Measurements from ENCODE around the gene KIF26A.

DNA sequence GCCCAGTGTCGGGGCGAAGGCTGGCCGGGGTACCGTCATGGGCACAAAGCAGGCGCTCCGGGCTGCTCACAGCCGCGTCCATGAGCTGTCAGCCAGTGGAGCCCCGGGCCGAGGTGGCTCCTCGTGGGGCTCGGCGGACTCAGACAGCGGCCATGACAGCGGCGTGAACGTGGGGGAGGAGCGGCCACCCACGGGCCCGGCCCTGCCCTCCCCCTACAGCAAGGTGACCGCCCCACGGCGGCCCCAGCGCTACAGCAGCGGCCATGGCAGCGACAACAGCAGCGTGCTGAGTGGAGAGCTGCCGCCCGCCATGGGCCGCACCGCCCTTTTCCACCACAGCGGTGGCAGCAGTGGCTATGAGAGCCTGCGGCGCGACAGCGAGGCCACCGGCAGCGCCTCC, 39.0 kb downstream of the KIF26A start:
- TF ChIP-seq, protein P1, sequence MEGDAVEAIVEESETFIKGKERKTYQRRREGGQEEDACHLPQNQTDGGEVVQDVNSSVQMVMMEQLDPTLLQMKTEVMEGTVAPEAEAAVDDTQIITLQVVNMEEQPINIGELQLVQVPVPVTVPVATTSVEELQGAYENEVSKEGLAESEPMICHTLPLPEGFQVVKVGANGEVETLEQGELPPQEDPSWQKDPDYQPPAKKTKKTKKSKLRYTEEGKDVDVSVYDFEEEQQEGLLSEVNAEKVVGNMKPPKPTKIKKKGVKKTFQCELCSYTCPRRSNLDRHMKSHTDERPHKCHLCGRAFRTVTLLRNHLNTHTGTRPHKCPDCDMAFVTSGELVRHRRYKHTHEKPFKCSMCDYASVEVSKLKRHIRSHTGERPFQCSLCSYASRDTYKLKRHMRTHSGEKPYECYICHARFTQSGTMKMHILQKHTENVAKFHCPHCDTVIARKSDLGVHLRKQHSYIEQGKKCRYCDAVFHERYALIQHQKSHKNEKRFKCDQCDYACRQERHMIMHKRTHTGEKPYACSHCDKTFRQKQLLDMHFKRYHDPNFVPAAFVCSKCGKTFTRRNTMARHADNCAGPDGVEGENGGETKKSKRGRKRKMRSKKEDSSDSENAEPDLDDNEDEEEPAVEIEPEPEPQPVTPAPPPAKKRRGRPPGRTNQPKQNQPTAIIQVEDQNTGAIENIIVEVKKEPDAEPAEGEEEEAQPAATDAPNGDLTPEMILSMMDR (conservative IDR thresholded peaks at IDR 0.05; ENCODE audit: low read depth, low read length): no peak
- TF ChIP-seq EZH2phosphoT487 (IDR thresholded peaks at IDR 0.05; ENCODE audit: borderline replicate concordance, low read length) (no peak), EZH2 (IDR thresholded peaks at IDR 0.05; ENCODE audit: low read length, unreplicated experiment) (no peak)
